GM12878 (cell line): Measurements from ENCODE around the gene KIF6. TPM values are rescaled to one million over a fixed set of nuclear protein-coding genes. Genes with fewer than 3 reads are reported as not detected.

Source experiments
- ATAC-seq: fragments of 200-7000 bp; cut with Tn5 transposase; 3 replicates; pipeline ENCODE4 v1.9.1; 2020; ENCODE audit warnings: mild to moderate bottlenecking, moderate library complexity
- BruUV-seq: library from RNA; stranded (reverse); fragments of 400-500 nt; replicated peaks from 2 replicates; lab custom pipeline; 2021; lab: Mats Ljungman, UMichigan
- CTCF ChIA-PET: fragments of 300-600 bp; sonication (Branson Sonifier 250); formaldehyde crosslinking; extraction: SDS; loops from one replicate; lab custom pipeline; 2021; ENCODE audit warnings: inconsistent platforms; lab: Yijun Ruan, JAX
- POLR2A ChIA-PET: fragments of 350-600 bp; formaldehyde crosslinking; extraction: SDS; loops from one replicate; lab custom pipeline; 2021; ENCODE audit warnings: inconsistent platforms; lab: Charles Lee
- RAD21 ChIA-PET: fragments of 300-600 bp; sonication (Branson Sonifier 250); formaldehyde crosslinking; loops from one replicate; lab custom pipeline; 2023; ENCODE audit warnings: antibody characterized with exemption; ENCODE audit not compliant: unreplicated experiment; lab: Charles Lee
- SMC1A ChIA-PET: fragments of 300-600 bp; sonication (Branson Sonifier 250); formaldehyde crosslinking; loops from one replicate; lab custom pipeline; 2023; ENCODE audit not compliant: unreplicated experiment, uncharacterized antibody; lab: Charles Lee
- DNase-seq: peaks from one replicate; pipeline ENCODE4 v3.0.0-alpha.2; 2011; ENCODE audit warnings: low read depth, low spot score
- FAIRE-seq: peaks from 3 replicates; lab custom pipeline; 2011; peaks lifted over from hg19 to GRCh38; lab: Jason Lieb, UNC
- H2AFZ ChIP-seq: 2 replicates; pipeline ENCODE4 v1.6.0; 2011; ENCODE audit warnings: low read depth, low read length, control low read depth; ENCODE audit not compliant: control insufficient read depth
- H3K27ac ChIP-seq: 2 replicates; pipeline ENCODE4 v1.5.1; 2011; ENCODE audit warnings: control low read depth; ENCODE audit not compliant: control insufficient read depth, insufficient read depth
- H3K27me3 ChIP-seq, 2 experiments: replicated peaks in 1 of 2; 2 replicates each; pipeline versions ENCODE4 v1.6.0 to v1.6.1; 2011; ENCODE audit warnings: low read length in 1 of 2; ENCODE audit not compliant: control insufficient read depth in 2 of 2, insufficient read depth in 2 of 2
- H3K36me3 ChIP-seq, 2 experiments: 2 replicates each; pipeline ENCODE4 v1.5.1; 2011; ENCODE audit warnings: low read length in 1 of 2; ENCODE audit not compliant: control insufficient read depth in 2 of 2, insufficient read depth in 2 of 2
- H3K4me1 ChIP-seq: 2 replicates; pipeline ENCODE4 v1.6.1; 2011; ENCODE audit warnings: mild to moderate bottlenecking, low read length, moderate library complexity, mixed read lengths; ENCODE audit not compliant: control insufficient read depth, insufficient read depth
- H3K4me2 ChIP-seq: 2 replicates; pipeline ENCODE4 v1.6.0; 2011; ENCODE audit warnings: control low read depth; ENCODE audit not compliant: control insufficient read depth, insufficient read depth
- H3K4me3 ChIP-seq: fragments of 200-600 bp; sonication (generic); 2 replicates; pipeline ENCODE4 v1.5.1; 2016
- H3K79me2 ChIP-seq: 2 replicates; pipeline ENCODE4 v1.6.0; 2011; ENCODE audit warnings: low read length; ENCODE audit not compliant: control insufficient read depth, insufficient read depth
- H3K9ac ChIP-seq: 2 replicates; pipeline ENCODE4 v1.8.0; 2011; ENCODE audit warnings: low read length, control low read depth, mixed read lengths; ENCODE audit not compliant: control insufficient read depth, insufficient read depth
- H3K9me3 ChIP-seq: replicated peaks from 3 replicates; pipeline ENCODE4 v1.5.1; 2011; ENCODE audit warnings: mild to moderate bottlenecking, low read length; ENCODE audit not compliant: control insufficient read depth, insufficient read depth
- H4K20me1 ChIP-seq: 2 replicates; pipeline ENCODE4 v1.6.0; 2011; ENCODE audit not compliant: control insufficient read depth, insufficient read depth
- ATF7 ChIP-seq: fragments of 450-650 bp; IDR thresholded peaks from 2 replicates; pipeline ENCODE4 v1.6.1; 2016; ENCODE audit warnings: low read depth, mild to moderate bottlenecking
- BRCA1 ChIP-seq: IDR thresholded peaks from 2 replicates; pipeline ENCODE4 v1.6.1; 2011; ENCODE audit warnings: low read depth, low read length, improper control_type of control experiment
- CREM ChIP-seq: IDR thresholded peaks from 2 replicates; pipeline ENCODE4 v1.6.1; 2014; ENCODE audit warnings: antibody characterized with exemption, low read depth
- EED ChIP-seq: sonication (generic); IDR thresholded peaks from 2 replicates; pipeline ENCODE4 v1.6.1; 2016; ENCODE audit warnings: antibody characterized with exemption, low read depth
- EGR1 ChIP-seq, 2 experiments: IDR thresholded peaks; 1 replicate in 1 of 2; 2 replicates in 1 of 2; pipeline ENCODE4 v1.6.1; 2011 to 2012; ENCODE audit warnings: low read depth in 2 of 2, low read length in 2 of 2, borderline replicate concordance in 1 of 2, mild to moderate bottlenecking in 1 of 2, moderate library complexity in 1 of 2
- GATAD2B ChIP-seq: fragments of 450-650 bp; conservative IDR thresholded peaks from 2 replicates; pipeline ENCODE4 v1.6.1; 2017; ENCODE audit warnings: low read depth, mild to moderate bottlenecking, moderate library complexity
- HDGF ChIP-seq: fragments of 450-650 bp; IDR thresholded peaks from 2 replicates; pipeline ENCODE4 v1.6.1; 2016; ENCODE audit warnings: antibody characterized with exemption
- MEF2A ChIP-seq: IDR thresholded peaks from 2 replicates; pipeline ENCODE4 v1.6.1; 2011; ENCODE audit warnings: low read depth, mild to moderate bottlenecking, low read length, moderate library complexity; ENCODE audit not compliant: insufficient read depth
- MYC ChIP-seq: IDR thresholded peaks from 2 replicates; pipeline ENCODE4 v1.6.1; 2011; ENCODE audit warnings: mild to moderate bottlenecking, low read length, moderate library complexity, inconsistent platforms; ENCODE audit not compliant: insufficient read depth, insufficient replicate concordance, insufficient read length, severe bottlenecking
- SREBF1 ChIP-seq: IDR thresholded peaks from 2 replicates; pipeline ENCODE4 v1.6.1; 2012; ENCODE audit warnings: mild to moderate bottlenecking, low read length
- SRF ChIP-seq, 2 experiments: IDR thresholded peaks; 2 replicates each; pipeline ENCODE4 v1.6.1; 2011; ENCODE audit warnings: low read depth in 2 of 2, low read length in 2 of 2, mild to moderate bottlenecking in 1 of 2, moderate library complexity in 1 of 2
- ZNF687 ChIP-seq: fragments of 450-650 bp; IDR thresholded peaks from 2 replicates; pipeline ENCODE4 v1.6.1; 2017; ENCODE audit warnings: mild to moderate bottlenecking, moderate library complexity
- WGBS: methylation state at CpG from one replicate; pipeline ENCODE4 v1.1.6; 2016; ENCODE audit warnings: low lambda C conversion rate; ENCODE audit not compliant: insufficient replicate concordance, insufficient coverage; ENCODE audit errors: missing lambda C conversion rate; 5-methylcytosine and 5-hydroxymethylcytosine counted together
- in situ Hi-C: fragments of 300-500 bp; cut with MboI; formaldehyde crosslinking; loops from 9 replicates; pipeline ENCODE4 v1.14.3; 2018; ENCODE audit warnings: mixed read lengths
- intact Hi-C: fragments of 100-400 bp; cut with micrococcal nuclease; formaldehyde crosslinking; loops from one replicate; pipeline ENCODE4 v1.14.2; 2022; ENCODE audit not compliant: unreplicated experiment
- polyA plus RNA-seq, 11 experiments: library from polyadenylated mRNA; depleted of rRNA in 4 of 11; unstranded in 6 of 11; stranded (reverse) in 5 of 11; fragments of >200 nt; fragmentation: Nextera tagmentation in 4 of 11; fragmentation: Illumina TruSeq in 1 of 11; extraction: Ambion mirVana in 4 of 11; extraction: Trizol in 1 of 11; gene quantifications; 1 replicate in 1 of 11; 2 replicates in 10 of 11; pipeline versions ENCODE4 v1.2.1 to v1.2.3, GENCODE V29; 2011 to 2016; ENCODE audit warnings: inconsistent platforms in 2 of 11, missing spikeins in 2 of 11, low read depth in 1 of 11
- total RNA-seq, 4 experiments: library from RNA; depleted of rRNA in 3 of 4; stranded (reverse); fragments of >200 nt in 3 of 4; fragmentation: Illumina TruSeq in 1 of 4; extraction: Trizol in 1 of 4; gene quantifications; 2 replicates each; pipeline versions ENCODE4 v1.2.1 to v1.2.3, GENCODE V29; 2013 to 2021
- TF ChIP-seq, protein P1 (sequence below): fragments of 150-350 bp; IDR thresholded peaks from 2 replicates; pipeline ENCODE4 v1.6.1; 2014; ENCODE audit warnings: mild to moderate bottlenecking, low read depth, low read length
- TF ChIP-seq, protein P2 (sequence below): IDR thresholded peaks from 2 replicates; pipeline ENCODE4 v1.6.1; 2011; ENCODE audit warnings: low read depth, low read length, improper control_type of control experiment, borderline replicate concordance

The KIF6 gene
- total and polyA plus RNA-seq, 10 of the 15 experiments (the other 5 are each of a cell fraction or from before 2014, with no cell fraction given) = 0.09 to 1.0 (median 0.28) TPM

DNA sequence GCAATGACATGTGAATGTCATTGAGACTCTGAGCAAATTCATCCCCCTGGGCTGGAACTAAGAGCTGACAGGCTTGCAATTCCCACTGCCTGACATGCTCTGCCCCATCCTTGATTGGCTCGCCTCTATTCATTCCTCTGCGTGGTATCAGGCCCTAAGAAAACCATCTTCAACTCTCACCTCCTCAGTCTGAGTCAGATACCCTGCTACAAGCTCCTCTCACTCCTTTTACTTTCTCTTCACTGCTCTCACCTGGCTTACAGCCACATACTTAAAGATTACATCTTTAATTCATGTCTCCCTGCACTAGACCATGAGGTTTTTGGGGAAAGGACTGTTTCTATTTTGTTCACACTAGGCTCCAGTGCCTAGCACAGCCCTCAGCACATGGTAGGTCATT, 131.6 kb downstream of the KIF6 start (continued):
- TF ChIP-seq ZNF687 = no peak
- TF ChIP-seq SREBF1 = no peak
- TF ChIP-seq MYC = no peak
- TF ChIP-seq ATF7 = no peak

DNA sequence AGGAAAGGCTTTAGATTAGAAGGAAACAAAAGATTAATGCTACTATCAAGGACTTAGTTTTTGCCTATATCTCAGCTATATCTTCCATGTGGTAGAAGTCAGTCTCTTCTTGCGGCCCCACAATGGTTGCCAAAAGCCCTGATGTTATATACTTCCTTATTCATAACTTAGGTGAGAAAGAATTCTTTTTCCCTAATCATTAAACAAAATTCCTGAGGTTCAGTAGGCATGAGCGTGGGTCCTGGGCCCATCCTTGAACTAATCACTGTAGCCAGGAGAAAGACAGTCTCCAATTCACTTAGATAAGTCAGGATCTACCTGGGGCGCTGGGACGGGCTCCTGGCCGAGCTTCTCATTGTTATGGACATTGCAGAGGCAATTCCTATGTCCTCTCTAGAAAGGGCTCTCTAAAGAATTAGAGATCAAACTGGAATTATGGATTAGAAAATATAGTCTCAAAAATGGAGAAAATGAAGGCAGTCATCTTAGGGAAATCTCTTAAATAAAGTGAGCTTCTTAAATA, 134.3 kb downstream of the KIF6 start:
- Histone ChIP-seq H3K36me3 (no peaks in the 10 kb centered on the region), H3K27me3 (no peaks in the 10 kb centered on the region; a peak in 1 of 4 replicates), H4K20me1 (no peaks in the 10 kb centered on the region), H3K4me3 (no peak overlapping the region), H2AFZ (no peak overlapping the region), H3K9me3 (no peaks in the 10 kb centered on the region), H3K9ac (no peak overlapping the region), H3K27ac (no peak overlapping the region), H3K4me2 (no peak overlapping the region), H3K4me1 (no peaks in the 10 kb centered on the region), H3K79me2 (no peaks in the 10 kb centered on the region)
- RAD21 ChIA-PET = no interaction called here
- DNase-seq = no peak
- intact Hi-C loops (no loop called here), in situ Hi-C loops (no loop called here)
- SMC1A ChIA-PET = no interaction called here
- CTCF ChIA-PET = no interaction called here
- WGBS = 64% methylated on average over 5 of the region's 5 CpGs
- ATAC-seq = no peak
- POLR2A ChIA-PET = no interaction called here
- no TSS peak for BruUV-seq
- FAIRE-seq = no peak
- TF ChIP-seq GATAD2B (no peak), MEF2A (no peak), EGR1 (IDR thresholded peaks at IDR 0.05; ENCODE audit: borderline replicate concordance in 1 of 2, low read depth in 2 of 2, low read length in 2 of 2) (no peak), SRF (IDR thresholded peaks at IDR 0.05; ENCODE audit: low read depth in 2 of 2, low read length in 2 of 2) (no peak), EED (no peak), HDGF (no peak), CREM (no peak), BRCA1 (no peak)
- TF ChIP-seq, protein P1, sequence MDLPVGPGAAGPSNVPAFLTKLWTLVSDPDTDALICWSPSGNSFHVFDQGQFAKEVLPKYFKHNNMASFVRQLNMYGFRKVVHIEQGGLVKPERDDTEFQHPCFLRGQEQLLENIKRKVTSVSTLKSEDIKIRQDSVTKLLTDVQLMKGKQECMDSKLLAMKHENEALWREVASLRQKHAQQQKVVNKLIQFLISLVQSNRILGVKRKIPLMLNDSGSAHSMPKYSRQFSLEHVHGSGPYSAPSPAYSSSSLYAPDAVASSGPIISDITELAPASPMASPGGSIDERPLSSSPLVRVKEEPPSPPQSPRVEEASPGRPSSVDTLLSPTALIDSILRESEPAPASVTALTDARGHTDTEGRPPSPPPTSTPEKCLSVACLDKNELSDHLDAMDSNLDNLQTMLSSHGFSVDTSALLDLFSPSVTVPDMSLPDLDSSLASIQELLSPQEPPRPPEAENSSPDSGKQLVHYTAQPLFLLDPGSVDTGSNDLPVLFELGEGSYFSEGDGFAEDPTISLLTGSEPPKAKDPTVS = no peak
- TF ChIP-seq, protein P2, sequence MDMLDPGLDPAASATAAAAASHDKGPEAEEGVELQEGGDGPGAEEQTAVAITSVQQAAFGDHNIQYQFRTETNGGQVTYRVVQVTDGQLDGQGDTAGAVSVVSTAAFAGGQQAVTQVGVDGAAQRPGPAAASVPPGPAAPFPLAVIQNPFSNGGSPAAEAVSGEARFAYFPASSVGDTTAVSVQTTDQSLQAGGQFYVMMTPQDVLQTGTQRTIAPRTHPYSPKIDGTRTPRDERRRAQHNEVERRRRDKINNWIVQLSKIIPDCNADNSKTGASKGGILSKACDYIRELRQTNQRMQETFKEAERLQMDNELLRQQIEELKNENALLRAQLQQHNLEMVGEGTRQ = no peak
